ENCODE data around the gene CLSTN2.
A peak's percentile ranks its signal among the peaks of the same experiment; 100 is the strongest.

The CLSTN2 gene

GRCh38 chr3:139935016-139935865, at the start of gene CLSTN2:
Gene CLSTN2 (plus strand): TSS chr3:139935185.
- FAIRE-seq (no peak), DNase-seq (ENCODE audit: low spot score) (peak; percentile 61)

GRCh38 chr3:139887431-139887830, 47.6 kb upstream of the CLSTN2 start:
- FAIRE-seq, result no peak

GRCh38 chr3:139888561-139889140, 46.3 kb upstream of the CLSTN2 start:
- DNase-seq (ENCODE audit: low spot score) (no peak), FAIRE-seq (no peak)

More at GRCh38 chr3:139887431-139887830, 47.6 kb upstream of the CLSTN2 start:
- DNase-seq (ENCODE audit: low spot score), result no peak

- FAIRE-seq, result no peak
- no peak for DNase-seq (ENCODE audit: low spot score)
Observed at GRCh38 chr3:139893267-139893962, 41.6 kb upstream of the CLSTN2 start.

GRCh38 chr3:139893963-139894642, 40.9 kb upstream of the CLSTN2 start:
- no peak for FAIRE-seq
- DNase-seq (ENCODE audit: low spot score), result no peak

GRCh38 chr3:139894643-139894989, 40.4 kb upstream of the CLSTN2 start:
- FAIRE-seq, result no peak
- DNase-seq (ENCODE audit: low spot score), result no peak

GRCh38 chr3:139897759-139898158, 37.2 kb upstream of the CLSTN2 start:
- DNase-seq (ENCODE audit: low spot score) (no peak), FAIRE-seq (no peak)

- DNase-seq (ENCODE audit: low spot score) (peak; percentile 71), FAIRE-seq (no peak)
Observed at GRCh38 chr3:139906418-139906817, 28.6 kb upstream of the CLSTN2 start.

GRCh38 chr3:139909811-139910210, 25.2 kb upstream of the CLSTN2 start:
- DNase-seq (ENCODE audit: low spot score) (no peak), FAIRE-seq (no peak)

- no peak for FAIRE-seq
- DNase-seq (ENCODE audit: low spot score), result no peak
Observed at GRCh38 chr3:139916271-139916670, 18.7 kb upstream of the CLSTN2 start.

GRCh38 chr3:139917226-139917785, 17.7 kb upstream of the CLSTN2 start:
- FAIRE-seq (no peak), DNase-seq (ENCODE audit: low spot score) (no peak)

GRCh38 chr3:139928708-139929505, 6.1 kb upstream of the CLSTN2 start:
- FAIRE-seq (no peak), DNase-seq (ENCODE audit: low spot score) (no peak)

- no peak for FAIRE-seq
Observed at GRCh38 chr3:139930211-139930610, 4.8 kb upstream of the CLSTN2 start.

GRCh38 chr3:139933766-139934165, 1.2 kb upstream of the CLSTN2 start:
- FAIRE-seq (no peak), DNase-seq (ENCODE audit: low spot score) (no peak)

More at GRCh38 chr3:139930211-139930610, 4.8 kb upstream of the CLSTN2 start:
- no peak for DNase-seq (ENCODE audit: low spot score)

GRCh38 chr3:139934613-139935015, 371 bp upstream of the CLSTN2 start:
- FAIRE-seq, result no peak
- peak; percentile 50 for DNase-seq (ENCODE audit: low spot score)

- DNase-seq (ENCODE audit: low spot score) (peak; percentile 10), FAIRE-seq (no peak)
Observed at GRCh38 chr3:139935866-139936817, 1.2 kb downstream of the CLSTN2 start.

GRCh38 chr3:139937674-139938279, 2.8 kb downstream of the CLSTN2 start:
- FAIRE-seq (no peak), DNase-seq (ENCODE audit: low spot score) (peak; percentile 44)

- no peak for DNase-seq (ENCODE audit: low spot score)
- no peak for FAIRE-seq
Observed at GRCh38 chr3:139939681-139940190, 4.8 kb downstream of the CLSTN2 start.

- no peak for FAIRE-seq
- no peak for DNase-seq (ENCODE audit: low spot score)
Observed at GRCh38 chr3:139940622-139941021, 5.6 kb downstream of the CLSTN2 start.
